HG03039 (cell line): ENCODE measurements around the gene CDH2.

ENCODE experiments used
- ATAC-seq: cut with Tn5 transposase; IDR thresholded peaks from one replicate; pipeline ENCODE4 v1.9.1; 2021; ENCODE audit warnings: mild to moderate bottlenecking, moderate library complexity; ENCODE audit not compliant: unreplicated experiment

The CDH2 gene

DNA sequence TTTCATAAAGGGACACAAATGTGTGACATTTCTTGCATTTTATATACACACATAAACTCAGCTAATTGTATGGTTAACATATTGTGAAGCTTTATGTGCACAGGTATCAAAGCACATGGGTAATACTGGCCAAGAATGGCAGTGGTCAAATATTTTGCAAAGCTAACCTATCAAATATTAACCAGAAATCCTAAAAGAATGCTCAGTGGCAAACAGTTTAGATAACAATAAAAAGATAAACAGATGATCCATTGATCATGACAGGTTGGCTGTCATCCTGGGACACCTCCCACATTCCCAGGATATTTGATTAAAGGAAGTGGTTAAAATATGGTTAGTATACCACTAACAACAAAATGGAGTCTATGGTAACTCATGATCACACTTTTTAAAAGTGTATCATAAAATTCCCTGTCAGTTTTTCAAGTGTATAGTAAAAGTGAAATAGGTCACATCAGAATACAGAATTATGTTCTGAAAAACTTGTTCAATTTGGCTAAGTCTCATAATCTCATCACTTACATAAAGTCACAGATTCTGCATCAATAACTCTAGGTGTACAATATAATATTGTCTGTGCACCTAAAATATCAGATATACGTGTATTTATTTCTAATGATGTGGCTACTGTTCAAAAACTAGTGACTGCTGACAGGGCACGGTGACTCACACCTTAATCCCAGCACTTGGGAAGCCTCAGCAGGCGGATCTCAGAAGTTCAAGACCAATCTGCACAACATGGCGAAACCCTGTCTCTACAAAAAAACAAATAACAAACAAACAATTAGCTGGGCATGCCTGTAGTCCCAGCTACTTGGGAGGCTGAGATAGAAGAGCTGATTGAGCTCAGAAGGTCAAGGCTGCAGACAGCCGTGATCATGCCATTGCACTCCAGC is 48.9 kb downstream of the CDH2 start:
- ATAC-seq: no peak

DNA sequence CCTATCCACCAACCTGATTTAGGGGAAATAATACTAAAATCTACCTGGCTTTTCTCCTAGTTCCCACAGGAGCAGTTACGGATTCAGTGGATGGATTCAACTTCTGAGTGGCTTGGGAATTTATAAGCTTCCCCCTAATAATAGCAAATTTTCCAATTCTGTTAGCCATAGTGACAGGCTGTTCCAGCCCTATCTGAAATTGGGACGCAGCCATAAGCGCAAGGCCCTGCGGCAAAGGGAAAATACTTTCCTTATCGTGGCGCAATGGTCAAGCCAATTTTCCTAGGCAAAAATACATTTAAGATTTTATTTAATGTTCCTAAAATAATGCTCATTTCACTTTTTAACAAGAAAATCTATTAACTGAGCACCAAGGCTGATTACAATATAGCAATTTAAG is 49.7 kb downstream of the CDH2 start:
- no peak for ATAC-seq

- ATAC-seq: no peak
These were observed 50.2 kb downstream of the CDH2 start for GRCh38 chr18:28126768-28127167.

DNA sequence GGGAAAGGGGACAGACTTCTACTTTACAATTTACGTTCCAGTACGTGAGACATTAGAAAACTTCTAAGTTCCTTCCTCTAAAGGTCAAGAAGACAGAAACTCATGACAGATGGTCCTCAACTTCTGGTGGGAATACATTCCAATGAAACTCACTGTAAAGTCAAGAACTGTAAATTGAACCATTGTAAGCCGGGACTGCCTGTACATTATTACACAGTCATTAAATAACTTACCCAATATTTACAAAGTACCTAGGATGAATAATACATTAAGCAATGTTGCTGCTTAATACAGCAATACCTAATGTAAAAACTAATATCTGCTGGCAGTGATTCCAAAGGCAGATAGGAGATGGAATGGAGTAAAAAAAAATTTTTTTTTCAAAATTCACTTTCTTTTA is 51.9 kb downstream of the CDH2 start:
- ATAC-seq: no peak

DNA sequence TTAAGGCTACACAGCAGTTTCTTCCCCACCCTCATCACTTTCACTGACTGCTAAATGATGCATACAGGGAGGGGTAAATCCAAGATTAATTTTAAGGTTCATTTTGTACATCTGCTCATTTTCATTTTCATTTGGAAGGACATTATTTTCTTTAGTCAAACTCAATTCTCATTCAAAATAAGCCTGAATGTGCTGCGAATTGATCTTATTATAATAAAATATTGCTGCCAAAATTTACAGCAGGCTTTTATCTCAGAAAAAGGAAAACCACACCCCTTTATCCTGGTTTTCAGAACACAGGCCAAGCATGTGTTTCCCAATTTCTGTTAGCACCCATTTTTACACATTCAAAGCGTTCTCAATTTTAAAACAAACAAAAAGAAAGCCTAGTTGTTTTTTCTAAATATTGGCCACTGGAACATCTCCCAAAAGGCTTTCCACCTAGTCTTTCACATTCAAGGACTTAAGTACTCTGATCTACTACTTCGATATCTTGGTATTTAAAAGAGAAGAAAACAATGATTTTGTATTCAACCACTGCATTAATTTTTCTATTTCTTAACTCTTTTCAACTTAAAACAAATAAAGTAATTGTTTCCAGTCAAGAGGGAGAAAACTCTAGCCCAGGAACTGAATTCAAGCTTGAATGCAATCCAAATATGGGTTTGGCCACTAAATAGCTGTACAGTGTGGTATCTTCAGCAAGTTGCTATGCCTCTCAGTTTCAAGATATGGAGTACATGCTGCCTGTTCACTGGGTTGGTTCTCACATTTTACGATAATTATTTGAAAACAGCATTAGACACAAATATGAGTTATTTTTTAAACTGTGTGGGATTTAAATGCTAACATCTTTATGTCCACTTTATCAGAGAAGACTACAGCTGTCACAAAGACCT is 52.5 kb downstream of the CDH2 start:
- no peak for ATAC-seq

- no peak for ATAC-seq
These were observed 53.4 kb downstream of the CDH2 start for GRCh38 chr18:28123401-28124030.

- ATAC-seq: no peak
These were observed 56.0 kb downstream of the CDH2 start for GRCh38 chr18:28120828-28121515.

- no peak for ATAC-seq
These were observed 60.5 kb downstream of the CDH2 start for GRCh38 chr18:28116461-28116860.

DNA sequence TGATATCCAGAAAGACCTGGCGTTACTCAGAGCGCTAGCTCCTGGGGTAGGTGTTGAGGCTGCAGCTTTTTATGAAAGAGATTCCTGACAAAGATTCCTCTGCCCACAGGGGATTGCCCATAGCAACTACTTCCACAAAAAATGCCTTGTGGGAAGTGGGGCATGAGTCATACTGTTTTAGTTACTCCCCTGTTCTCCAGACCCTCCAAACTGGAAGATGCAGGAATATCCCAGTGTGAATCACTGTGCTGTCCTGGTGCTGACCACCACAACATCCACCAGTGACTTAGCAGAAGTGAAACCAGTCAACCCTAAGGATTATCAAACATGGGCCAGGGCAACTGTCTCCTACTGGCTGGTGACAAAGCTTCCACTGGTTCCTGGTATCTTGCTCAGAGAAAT is 61.8 kb downstream of the CDH2 start:
- no peak for ATAC-seq

- no peak for ATAC-seq
These were observed 62.5 kb downstream of the CDH2 start for GRCh38 chr18:28114472-28114871.

GRCh38 chr18:28113271-28114029 is 63.5 kb downstream of the CDH2 start:
- ATAC-seq: no peak

GRCh38 chr18:28112056-28112470 is 64.9 kb downstream of the CDH2 start:
- ATAC-seq: no peak

- no peak for ATAC-seq
These were observed 66.0 kb downstream of the CDH2 start for GRCh38 chr18:28110924-28111323.

DNA sequence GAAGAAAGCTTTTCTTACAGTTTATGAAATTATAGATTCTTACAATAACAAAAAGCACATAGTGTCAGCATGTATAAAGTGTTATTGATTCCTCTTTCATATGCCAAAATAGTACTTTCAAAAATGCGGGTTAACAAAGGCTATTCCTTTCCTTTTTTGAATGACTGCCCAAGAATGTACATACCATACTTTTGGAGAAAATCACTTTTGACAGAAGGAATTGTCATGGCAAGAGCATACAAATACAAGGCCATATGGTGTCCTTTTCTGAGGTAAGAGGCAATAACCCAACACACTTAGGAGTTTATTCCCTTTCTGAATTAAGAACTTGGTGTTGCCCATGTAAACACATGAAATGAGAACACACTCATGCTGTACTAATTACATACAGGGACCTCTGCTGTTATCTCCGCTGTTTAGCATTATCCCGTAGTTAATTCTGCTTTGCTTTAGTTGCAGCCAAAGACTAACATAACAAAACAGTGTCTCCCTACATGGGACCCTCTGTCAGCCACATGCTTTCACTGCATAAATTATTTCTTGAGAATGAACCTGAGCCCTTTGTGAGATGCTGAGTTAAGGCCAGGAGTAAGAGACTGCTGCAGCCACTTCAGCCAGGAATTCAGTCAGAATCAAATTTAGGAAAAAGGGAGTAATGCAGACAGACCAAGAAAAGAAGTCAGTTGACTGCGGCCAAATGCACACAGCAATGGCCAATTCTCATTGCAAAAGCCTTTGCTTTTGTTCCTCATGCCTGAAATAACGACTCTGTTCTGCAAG is 67.0 kb downstream of the CDH2 start:
- ATAC-seq: no peak

DNA sequence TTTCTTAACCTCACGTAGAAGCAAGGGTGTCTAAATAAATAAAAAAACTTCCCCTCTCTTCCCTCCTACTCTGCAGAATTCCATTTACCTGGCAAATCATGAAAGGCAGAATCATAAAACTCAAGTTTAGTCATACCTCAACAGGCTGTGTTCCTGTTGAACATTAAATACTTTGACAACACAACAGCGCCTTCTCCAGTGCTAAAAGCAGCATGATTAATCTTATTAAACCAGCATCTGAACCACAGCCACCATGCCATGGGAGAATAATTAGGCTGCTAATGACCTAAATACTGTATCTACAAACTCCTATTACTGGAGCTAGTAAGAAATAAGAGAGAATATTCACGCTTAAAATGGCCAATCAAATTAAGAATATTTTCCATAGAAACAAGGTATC is 68.1 kb downstream of the CDH2 start:
- no peak for ATAC-seq

DNA sequence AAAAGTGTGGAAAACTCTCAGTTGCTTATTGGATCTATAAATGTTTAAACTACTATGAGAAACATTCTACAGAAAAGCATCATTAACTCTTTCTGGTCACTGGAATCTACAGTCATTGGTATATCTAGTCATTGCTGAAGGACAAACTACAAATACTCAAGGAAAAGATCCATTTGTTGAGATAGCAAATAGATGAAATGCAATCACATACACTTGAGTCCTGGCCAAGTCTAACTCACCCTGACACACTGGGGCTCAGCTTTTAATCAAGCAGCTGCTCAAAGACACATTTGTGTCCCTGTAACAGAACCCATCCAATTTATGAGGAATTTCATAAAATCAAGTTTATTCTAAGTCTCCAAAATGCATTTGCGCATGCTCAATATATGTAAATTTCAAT is 68.7 kb downstream of the CDH2 start:
- ATAC-seq: no peak

GRCh38 chr18:28099237-28099636 is 77.7 kb downstream of the CDH2 start:
- no peak for ATAC-seq

DNA sequence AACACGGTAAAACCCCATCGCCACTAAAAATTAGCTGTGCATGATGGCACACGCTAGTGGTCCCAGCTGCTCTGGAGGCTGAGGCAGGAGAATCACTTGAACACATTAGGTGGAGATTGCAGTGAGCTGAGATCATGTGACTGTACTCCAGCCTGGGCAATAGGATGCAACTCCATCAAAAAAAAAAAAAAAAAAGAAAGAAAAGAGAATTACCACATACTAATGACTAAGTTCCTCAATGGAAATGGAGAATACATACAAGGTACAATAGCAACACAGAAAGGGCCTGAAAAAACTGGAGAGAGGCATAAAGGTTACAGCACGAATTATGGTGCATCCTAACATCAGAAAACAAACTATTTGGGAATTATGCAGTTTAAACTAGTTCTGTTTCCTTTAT is 81.3 kb downstream of the CDH2 start:
- no peak for ATAC-seq

DNA sequence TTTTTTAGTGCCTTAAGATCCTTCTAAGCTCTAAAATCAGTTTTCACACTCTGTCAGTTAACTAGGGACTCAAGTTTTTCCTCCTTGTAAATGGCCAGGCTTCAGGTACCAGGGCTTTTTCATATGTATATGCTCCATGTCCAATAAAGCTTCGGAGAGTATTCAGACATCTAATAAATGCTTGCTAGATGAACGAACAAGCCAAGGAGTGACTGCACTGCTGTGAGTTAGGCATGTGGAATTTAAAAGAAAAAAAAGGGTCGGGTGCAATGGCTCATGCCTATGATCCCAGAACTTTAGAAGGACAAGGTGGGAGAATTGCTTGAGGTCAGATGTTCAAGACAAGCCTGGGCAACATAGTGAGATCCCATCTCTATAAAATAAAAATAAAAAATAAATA is 81.9 kb downstream of the CDH2 start:
- ATAC-seq: no peak
